GM12878 (cell line): ENCODE measurements around the gene LRRFIP2. TPM values are rescaled to one million over a fixed set of nuclear protein-coding genes. Genes with fewer than 3 reads are reported as not detected.

ENCODE experiments used
- ATAC-seq: fragments of 200-7000 bp; cut with Tn5 transposase; 3 replicates; pipeline ENCODE4 v1.9.1; 2020; ENCODE audit warnings: mild to moderate bottlenecking, moderate library complexity
- BruUV-seq: library from RNA; stranded (reverse); fragments of 400-500 nt; replicated peaks from 2 replicates; lab custom pipeline; 2021; lab: Mats Ljungman, UMichigan
- CTCF ChIA-PET: fragments of 300-600 bp; sonication (Branson Sonifier 250); formaldehyde crosslinking; extraction: SDS; loops from one replicate; lab custom pipeline; 2021; ENCODE audit warnings: inconsistent platforms; lab: Yijun Ruan, JAX
- POLR2A ChIA-PET: fragments of 350-600 bp; formaldehyde crosslinking; extraction: SDS; loops from one replicate; lab custom pipeline; 2021; ENCODE audit warnings: inconsistent platforms; lab: Charles Lee
- RAD21 ChIA-PET: fragments of 300-600 bp; sonication (Branson Sonifier 250); formaldehyde crosslinking; loops from one replicate; lab custom pipeline; 2023; ENCODE audit warnings: antibody characterized with exemption; ENCODE audit not compliant: unreplicated experiment; lab: Charles Lee
- SMC1A ChIA-PET: fragments of 300-600 bp; sonication (Branson Sonifier 250); formaldehyde crosslinking; loops from one replicate; lab custom pipeline; 2023; ENCODE audit not compliant: unreplicated experiment, uncharacterized antibody; lab: Charles Lee
- DNase-seq: peaks from one replicate; pipeline ENCODE4 v3.0.0-alpha.2; 2011; ENCODE audit warnings: low read depth, low spot score
- FAIRE-seq: peaks from 3 replicates; lab custom pipeline; 2011; peaks lifted over from hg19 to GRCh38; lab: Jason Lieb, UNC
- H2AFZ ChIP-seq: 2 replicates; pipeline ENCODE4 v1.6.0; 2011; ENCODE audit warnings: low read depth, low read length, control low read depth; ENCODE audit not compliant: control insufficient read depth
- H3K27ac ChIP-seq: 2 replicates; pipeline ENCODE4 v1.5.1; 2011; ENCODE audit warnings: control low read depth; ENCODE audit not compliant: control insufficient read depth, insufficient read depth
- H3K27me3 ChIP-seq, 2 experiments: replicated peaks in 1 of 2; 2 replicates each; pipeline versions ENCODE4 v1.6.0 to v1.6.1; 2011; ENCODE audit warnings: low read length in 1 of 2; ENCODE audit not compliant: control insufficient read depth in 2 of 2, insufficient read depth in 2 of 2
- H3K36me3 ChIP-seq, 2 experiments: 2 replicates each; pipeline ENCODE4 v1.5.1; 2011; ENCODE audit warnings: low read length in 1 of 2; ENCODE audit not compliant: control insufficient read depth in 2 of 2, insufficient read depth in 2 of 2
- H3K4me1 ChIP-seq: 2 replicates; pipeline ENCODE4 v1.6.1; 2011; ENCODE audit warnings: mild to moderate bottlenecking, low read length, moderate library complexity, mixed read lengths; ENCODE audit not compliant: control insufficient read depth, insufficient read depth
- H3K4me2 ChIP-seq: 2 replicates; pipeline ENCODE4 v1.6.0; 2011; ENCODE audit warnings: control low read depth; ENCODE audit not compliant: control insufficient read depth, insufficient read depth
- H3K4me3 ChIP-seq: fragments of 200-600 bp; sonication (generic); 2 replicates; pipeline ENCODE4 v1.5.1; 2016
- H3K79me2 ChIP-seq: 2 replicates; pipeline ENCODE4 v1.6.0; 2011; ENCODE audit warnings: low read length; ENCODE audit not compliant: control insufficient read depth, insufficient read depth
- H3K9ac ChIP-seq: 2 replicates; pipeline ENCODE4 v1.8.0; 2011; ENCODE audit warnings: low read length, control low read depth, mixed read lengths; ENCODE audit not compliant: control insufficient read depth, insufficient read depth
- H3K9me3 ChIP-seq: replicated peaks from 3 replicates; pipeline ENCODE4 v1.5.1; 2011; ENCODE audit warnings: mild to moderate bottlenecking, low read length; ENCODE audit not compliant: control insufficient read depth, insufficient read depth
- H4K20me1 ChIP-seq: 2 replicates; pipeline ENCODE4 v1.6.0; 2011; ENCODE audit not compliant: control insufficient read depth, insufficient read depth
- BACH1 ChIP-seq: fragments of 450-650 bp; IDR thresholded peaks from 2 replicates; pipeline ENCODE4 v1.6.1; 2017; ENCODE audit warnings: mild to moderate bottlenecking, borderline replicate concordance
- CTCF ChIP-seq, 3 experiments: IDR thresholded peaks in 2 of 3; conservative IDR thresholded peaks in 1 of 3; 2 replicates each; pipeline ENCODE4 v1.5.1; 2011; ENCODE audit warnings: low read depth in 3 of 3, low read length in 3 of 3, mild to moderate bottlenecking in 3 of 3, control low read depth in 2 of 3, moderate library complexity in 2 of 3, inconsistent platforms in 1 of 3, mixed read lengths in 1 of 3; ENCODE audit not compliant: control insufficient read depth in 2 of 3, insufficient read depth in 1 of 3; ENCODE audit errors: extremely low read depth in 1 of 3
- RAD21 ChIP-seq: IDR thresholded peaks from 2 replicates; pipeline ENCODE4 v1.6.1; 2011; ENCODE audit warnings: mild to moderate bottlenecking, low read depth, low read length, moderate library complexity; ENCODE audit not compliant: insufficient read depth
- SMC3 ChIP-seq: IDR thresholded peaks from 2 replicates; pipeline ENCODE4 v1.6.1; 2011; ENCODE audit warnings: low read length, improper control_type of control experiment, borderline replicate concordance
- SREBF2 ChIP-seq: IDR thresholded peaks from 2 replicates; pipeline ENCODE4 v1.6.1; 2012; ENCODE audit warnings: mild to moderate bottlenecking, low read length
- USF2 ChIP-seq: IDR thresholded peaks from 2 replicates; pipeline ENCODE4 v1.6.1; 2011; ENCODE audit warnings: low read depth, low read length, improper control_type of control experiment, borderline replicate concordance
- WGBS: methylation state at CpG from one replicate; pipeline ENCODE4 v1.1.6; 2016; ENCODE audit warnings: low lambda C conversion rate; ENCODE audit not compliant: insufficient replicate concordance, insufficient coverage; ENCODE audit errors: missing lambda C conversion rate; 5-methylcytosine and 5-hydroxymethylcytosine counted together
- in situ Hi-C: fragments of 300-500 bp; cut with MboI; formaldehyde crosslinking; loops from 9 replicates; pipeline ENCODE4 v1.14.3; 2018; ENCODE audit warnings: mixed read lengths
- intact Hi-C: fragments of 100-400 bp; cut with micrococcal nuclease; formaldehyde crosslinking; loops from one replicate; pipeline ENCODE4 v1.14.2; 2022; ENCODE audit not compliant: unreplicated experiment
- polyA plus RNA-seq, 11 experiments: library from polyadenylated mRNA; depleted of rRNA in 4 of 11; unstranded in 6 of 11; stranded (reverse) in 5 of 11; fragments of >200 nt; fragmentation: Nextera tagmentation in 4 of 11; fragmentation: Illumina TruSeq in 1 of 11; extraction: Ambion mirVana in 4 of 11; extraction: Trizol in 1 of 11; gene quantifications; 1 replicate in 1 of 11; 2 replicates in 10 of 11; pipeline versions ENCODE4 v1.2.1 to v1.2.3, GENCODE V29; 2011 to 2016; ENCODE audit warnings: inconsistent platforms in 2 of 11, missing spikeins in 2 of 11, low read depth in 1 of 11
- total RNA-seq, 4 experiments: library from RNA; depleted of rRNA in 3 of 4; stranded (reverse); fragments of >200 nt in 3 of 4; fragmentation: Illumina TruSeq in 1 of 4; extraction: Trizol in 1 of 4; gene quantifications; 2 replicates each; pipeline versions ENCODE4 v1.2.1 to v1.2.3, GENCODE V29; 2013 to 2021

The LRRFIP2 gene
- total and polyA plus RNA-seq, 10 of the 15 experiments (the other 5 are each of a cell fraction or from before 2014, with no cell fraction given): 9.7 to 46.9 (median 38.1) TPM

- POLR2A ChIA-PET: interaction anchor here (0.5 to 1.6 kb wide), 3 partner anchors 31 to 181 kb away, joined by 3 to 6 read pairs (median 3); partner anchors contain the start of genes EPM2AIP1 and MLH1
- peak; percentile 48 for TF ChIP-seq RAD21
- no peak for TF ChIP-seq USF2
- peak; percentile 27; the same call in 1 of the 2 replicates for TF ChIP-seq SMC3
- TF ChIP-seq CTCF (IDR thresholded peaks at IDR 0.05 in 2 of 3, conservative IDR thresholded peaks at IDR 0.05 in 1 of 3; ENCODE audit: control insufficient read depth in 2 of 3, extremely low read depth in 1 of 3, insufficient read depth in 1 of 3, low read depth in 3 of 3, low read length in 3 of 3): peak; percentile 27 to 44 (median 35); a peak in 3 of 6 replicates
- TF ChIP-seq SREBF2: no peak
- TF ChIP-seq BACH1: no peak
- TF ChIP-seq, all 136 proteins: peak for 3
- peaks cover 4% of the 10 kb centered on the region; the same call in 1 of the 2 replicates for H3K4me1 ChIP-seq
- H3K79me2 ChIP-seq: no peaks in the 10 kb centered on the region
- no peaks in the 10 kb centered on the region for H3K27me3 ChIP-seq
- in situ Hi-C loops (loop anchor here (5.0 kb wide), 1 partner anchor 188 kb away; no protein-coding TSS in a partner anchor), intact Hi-C loops (loop anchor here (2.0 kb wide), 1 partner anchor 189 kb away; no protein-coding TSS in a partner anchor)
- no peak for DNase-seq
- no peak overlapping the region for H3K27ac ChIP-seq
- H2AFZ ChIP-seq: no peak overlapping the region
- H4K20me1 ChIP-seq: peaks cover 2% of the 10 kb centered on the region; the same call in 1 of the 2 replicates
- no peaks in the 10 kb centered on the region for H3K9me3 ChIP-seq
- no peak overlapping the region for H3K9ac ChIP-seq
- CTCF ChIA-PET: interaction anchor here (0.6 to 3.5 kb wide), 28 partner anchors 9 to 423 kb away, joined by 3 to 51 read pairs (median 5); partner anchors contain the start of genes EPM2AIP1 and MLH1
- RAD21 ChIA-PET: interaction anchor here (0.6 to 3.2 kb wide), 14 partner anchors 11 to 197 kb away, joined by 3 to 17 read pairs (median 4); partner anchors contain the start of genes EPM2AIP1 and MLH1
- H3K4me2 ChIP-seq: no peak overlapping the region
- no TSS peak for BruUV-seq
- H3K4me3 ChIP-seq: no peak overlapping the region
- WGBS: 78% methylated on average over 2 of the region's 2 CpGs
- peaks cover 14 to 23% of the 10 kb centered on the region in 2 experiments for H3K36me3 ChIP-seq
- SMC1A ChIA-PET: interaction anchor here (0.7 to 2.2 kb wide), 20 partner anchors 10 to 1089 kb away, joined by 3 to 27 read pairs (median 4); partner anchors contain the start of genes LRRFIP2 and MLH1
- no peak for FAIRE-seq
- ATAC-seq: peak; percentile 72
These were observed 150.3 kb downstream of the LRRFIP2 start for GRCh38 chr3:37024092-37024491.
